ENCODE measurements around the gene HK2.

HK2 gene

GRCh38 chr2:74883011-74883410 is 49.1 kb downstream of the HK2 start:
- no peak overlapping the region for H3K27ac ChIP-seq (ENCODE audit: low read depth, low read length, poor library complexity, severe bottlenecking)
- TF ChIP-seq, protein P1, sequence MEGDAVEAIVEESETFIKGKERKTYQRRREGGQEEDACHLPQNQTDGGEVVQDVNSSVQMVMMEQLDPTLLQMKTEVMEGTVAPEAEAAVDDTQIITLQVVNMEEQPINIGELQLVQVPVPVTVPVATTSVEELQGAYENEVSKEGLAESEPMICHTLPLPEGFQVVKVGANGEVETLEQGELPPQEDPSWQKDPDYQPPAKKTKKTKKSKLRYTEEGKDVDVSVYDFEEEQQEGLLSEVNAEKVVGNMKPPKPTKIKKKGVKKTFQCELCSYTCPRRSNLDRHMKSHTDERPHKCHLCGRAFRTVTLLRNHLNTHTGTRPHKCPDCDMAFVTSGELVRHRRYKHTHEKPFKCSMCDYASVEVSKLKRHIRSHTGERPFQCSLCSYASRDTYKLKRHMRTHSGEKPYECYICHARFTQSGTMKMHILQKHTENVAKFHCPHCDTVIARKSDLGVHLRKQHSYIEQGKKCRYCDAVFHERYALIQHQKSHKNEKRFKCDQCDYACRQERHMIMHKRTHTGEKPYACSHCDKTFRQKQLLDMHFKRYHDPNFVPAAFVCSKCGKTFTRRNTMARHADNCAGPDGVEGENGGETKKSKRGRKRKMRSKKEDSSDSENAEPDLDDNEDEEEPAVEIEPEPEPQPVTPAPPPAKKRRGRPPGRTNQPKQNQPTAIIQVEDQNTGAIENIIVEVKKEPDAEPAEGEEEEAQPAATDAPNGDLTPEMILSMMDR (IDR thresholded peaks at IDR 0.05; ENCODE audit: low read length): no peak
- no peak for TF ChIP-seq EZH2 (IDR thresholded peaks at IDR 0.05; ENCODE audit: borderline replicate concordance, low read length)

DNA sequence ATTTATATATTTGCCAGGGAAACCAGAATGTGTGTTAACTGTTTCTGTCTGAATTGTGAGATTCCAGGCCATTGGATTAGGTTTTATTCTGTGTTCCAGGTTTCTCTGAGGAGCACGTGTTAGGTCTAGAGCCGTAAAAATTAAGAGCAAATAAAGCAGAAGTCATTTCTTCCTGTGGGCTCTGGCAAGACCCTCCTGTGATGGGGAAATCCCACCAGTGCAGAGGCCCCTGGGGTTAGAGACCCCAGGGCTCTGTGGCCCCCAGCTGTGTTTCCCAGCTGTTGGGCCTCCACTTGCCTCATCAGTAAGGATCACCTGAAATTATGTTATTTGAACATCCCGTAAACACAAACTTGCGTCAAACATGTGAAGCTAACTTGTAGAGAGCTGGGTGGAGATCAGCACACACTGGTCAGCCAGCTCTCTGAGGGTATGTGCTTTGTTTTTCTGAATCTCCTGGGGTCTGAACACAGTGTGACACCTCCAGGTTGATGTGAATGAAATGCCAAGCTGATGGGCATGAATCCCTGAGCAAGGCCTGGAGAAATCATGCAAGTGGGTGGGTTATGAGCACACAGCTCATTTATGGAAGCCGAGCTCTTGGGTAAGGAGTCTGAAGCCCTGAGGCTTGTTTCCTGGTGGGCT is 50.3 kb downstream of the HK2 start:
- H3K9me2 ChIP-seq (ENCODE audit: low read depth, low read length): no peaks in the 10 kb centered on the region
- H3K27me3 ChIP-seq (ENCODE audit: insufficient read depth, low read length): no peaks in the 10 kb centered on the region
- no peak overlapping the region for H2AFZ ChIP-seq (ENCODE audit: low read length)
- H3K9me3 ChIP-seq (ENCODE audit: low read length): no peaks in the 10 kb centered on the region
- H3K27ac ChIP-seq (ENCODE audit: low read depth, low read length, poor library complexity, severe bottlenecking): no peak overlapping the region
- H3K4me2 ChIP-seq (ENCODE audit: low read length): no peak overlapping the region
- H3K79me2 ChIP-seq (ENCODE audit: insufficient read depth, low read length): no peaks in the 10 kb centered on the region
- peaks cover 97% of the 10 kb centered on the region for H3K36me3 ChIP-seq (ENCODE audit: insufficient read depth, low read length)
- no peaks in the 10 kb centered on the region for H4K20me1 ChIP-seq (ENCODE audit: insufficient read depth, low read length)
- H3K4me3 ChIP-seq (ENCODE audit: low read depth, low read length, poor library complexity, severe bottlenecking): no peak overlapping the region
- H3K9ac ChIP-seq (ENCODE audit: low read length): no peak overlapping the region
- TF ChIP-seq, protein P1 (IDR thresholded peaks at IDR 0.05; ENCODE audit: low read length): no peak
- no peaks in the 10 kb centered on the region for H3F3A ChIP-seq (ENCODE audit: insufficient read depth, low read length)
- H3K4me1 ChIP-seq (ENCODE audit: insufficient read depth, low read length, severe bottlenecking): no peaks in the 10 kb centered on the region

More at GRCh38 chr2:74883011-74883410, 49.1 kb downstream of the HK2 start:
- Histone ChIP-seq H3K4me2 (ENCODE audit: low read length) (no peak overlapping the region), H3K9me2 (ENCODE audit: low read depth, low read length) (no peaks in the 10 kb centered on the region), H4K20me1 (ENCODE audit: insufficient read depth, low read length) (no peaks in the 10 kb centered on the region), H2AFZ (ENCODE audit: low read length) (no peak overlapping the region), H3K4me3 (ENCODE audit: low read depth, low read length, poor library complexity, severe bottlenecking) (no peak overlapping the region), H3K79me2 (ENCODE audit: insufficient read depth, low read length) (no peaks in the 10 kb centered on the region), H3K27me3 (ENCODE audit: insufficient read depth, low read length) (no peaks in the 10 kb centered on the region), H3K9me3 (ENCODE audit: low read length) (no peaks in the 10 kb centered on the region), H3F3A (ENCODE audit: insufficient read depth, low read length) (no peaks in the 10 kb centered on the region), H3K4me1 (ENCODE audit: insufficient read depth, low read length, severe bottlenecking) (no peaks in the 10 kb centered on the region), H3K36me3 (ENCODE audit: insufficient read depth, low read length) (peaks cover 97% of the 10 kb centered on the region), H3K9ac (ENCODE audit: low read length) (no peak overlapping the region)

DNA sequence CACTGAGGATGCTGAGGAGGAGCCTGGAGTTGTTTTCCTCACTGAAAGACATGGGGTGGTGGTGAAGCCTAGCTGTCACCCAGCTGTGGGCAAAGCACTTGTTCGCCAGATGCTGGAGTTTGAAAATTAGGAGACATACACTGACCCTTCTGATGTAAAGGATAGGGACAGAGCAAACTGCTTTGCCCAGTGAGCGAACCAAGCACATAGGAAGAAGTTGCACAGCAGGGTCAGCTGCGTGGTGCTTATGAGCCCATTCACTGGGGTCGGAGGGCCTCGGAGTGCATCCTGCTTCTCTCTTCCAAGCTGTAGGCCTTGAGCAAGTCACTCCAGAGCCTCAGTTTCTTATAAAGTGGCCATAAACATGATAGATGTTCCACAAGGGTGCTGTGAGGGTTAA is 50.9 kb downstream of the HK2 start:
- Histone ChIP-seq H4K20me1 (ENCODE audit: insufficient read depth, low read length) (no peaks in the 10 kb centered on the region), H3K27ac (ENCODE audit: low read depth, low read length, poor library complexity, severe bottlenecking) (no peak overlapping the region), H3K9me2 (ENCODE audit: low read depth, low read length) (no peaks in the 10 kb centered on the region), H3K4me2 (ENCODE audit: low read length) (no peak overlapping the region), H3K27me3 (ENCODE audit: insufficient read depth, low read length) (no peaks in the 10 kb centered on the region), H3K9ac (ENCODE audit: low read length) (no peak overlapping the region), H3F3A (ENCODE audit: insufficient read depth, low read length) (no peaks in the 10 kb centered on the region), H2AFZ (ENCODE audit: low read length) (no peak overlapping the region), H3K9me3 (ENCODE audit: low read length) (no peaks in the 10 kb centered on the region), H3K36me3 (ENCODE audit: insufficient read depth, low read length) (peaks cover 97% of the 10 kb centered on the region), H3K4me3 (ENCODE audit: low read depth, low read length, poor library complexity, severe bottlenecking) (no peak overlapping the region), H3K4me1 (ENCODE audit: insufficient read depth, low read length, severe bottlenecking) (no peaks in the 10 kb centered on the region), H3K79me2 (ENCODE audit: insufficient read depth, low read length) (no peaks in the 10 kb centered on the region)
- TF ChIP-seq, protein P1 (IDR thresholded peaks at IDR 0.05; ENCODE audit: low read length): no peak
- TF ChIP-seq EZH2 (IDR thresholded peaks at IDR 0.05; ENCODE audit: borderline replicate concordance, low read length): no peak
